Keratinocyte (primary cell): ENCODE measurements around the gene ARL3. TPM values are rescaled to one million over a fixed set of nuclear protein-coding genes. Genes with fewer than 3 reads are reported as not detected.

Experiments
- DNase-seq: peaks from one replicate; pipeline ENCODE4 v3.0.0-alpha.2; 2011; ENCODE audit warnings: low read depth, missing footprints, low spot score
- FAIRE-seq: peaks from 2 replicates; lab custom pipeline; 2011; peaks lifted over from hg19 to GRCh38; lab: Jason Lieb, UNC
- H2AFZ ChIP-seq: 2 replicates; pipeline ENCODE4 v1.6.0; 2012; ENCODE audit warnings: low read length, control low read depth, inconsistent platforms; ENCODE audit not compliant: control insufficient read depth
- H3K27ac ChIP-seq: 2 replicates; pipeline ENCODE4 v1.5.1; 2011; ENCODE audit warnings: low read length; ENCODE audit not compliant: control insufficient read depth, insufficient read depth
- H3K27me3 ChIP-seq: 3 replicates; pipeline ENCODE4 v1.6.0; 2011; ENCODE audit warnings: low read length; ENCODE audit not compliant: control insufficient read depth, insufficient read depth; ENCODE audit errors: extremely low read depth
- H3K36me3 ChIP-seq, 2 experiments: 2 replicates in 1 of 2; 3 replicates in 1 of 2; pipeline ENCODE4 v1.5.1; 2011; ENCODE audit warnings: low read length in 2 of 2, mild to moderate bottlenecking in 1 of 2; ENCODE audit not compliant: control insufficient read depth in 2 of 2, insufficient read depth in 2 of 2; ENCODE audit errors: extremely low read depth in 1 of 2
- H3K4me1 ChIP-seq: 3 replicates; pipeline ENCODE4 v1.5.1; 2011; ENCODE audit warnings: low read length; ENCODE audit not compliant: control insufficient read depth, insufficient read depth; ENCODE audit errors: extremely low read depth
- H3K4me2 ChIP-seq: 3 replicates; pipeline ENCODE4 v1.6.0; 2011; ENCODE audit warnings: low read depth, low read length; ENCODE audit not compliant: control insufficient read depth, insufficient read depth; ENCODE audit errors: extremely low read depth
- H3K4me3 ChIP-seq, 3 experiments: fragments of 200-600 bp in 1 of 3; sonication (generic) in 1 of 3; 2 replicates in 2 of 3; 3 replicates in 1 of 3; pipeline ENCODE4 v1.5.1; 2011 to 2016; ENCODE audit warnings: low read length in 3 of 3, mild to moderate bottlenecking in 3 of 3, control low read depth in 2 of 3, inconsistent platforms in 1 of 3, low read depth in 1 of 3, mixed read lengths in 1 of 3, mixed run types in 1 of 3, moderate library complexity in 1 of 3; ENCODE audit not compliant: control insufficient read depth in 2 of 3, insufficient read depth in 2 of 3; ENCODE audit errors: extremely low read depth in 1 of 3
- H3K79me2 ChIP-seq: 2 replicates; pipeline ENCODE4 v1.6.0; 2012; ENCODE audit warnings: low read length; ENCODE audit not compliant: control insufficient read depth, insufficient read depth
- H3K9ac ChIP-seq: 3 replicates; pipeline ENCODE4 v1.6.0; 2011; ENCODE audit warnings: low read length; ENCODE audit not compliant: control insufficient read depth, insufficient read depth; ENCODE audit errors: extremely low read depth
- H3K9me1 ChIP-seq: 3 replicates; pipeline ENCODE4 v1.6.0; 2011; ENCODE audit warnings: low read length; ENCODE audit not compliant: control insufficient read depth, insufficient read depth; ENCODE audit errors: extremely low read depth
- H3K9me3 ChIP-seq: 2 replicates; pipeline ENCODE4 v1.5.1; 2012; ENCODE audit warnings: low read depth, low read length; ENCODE audit not compliant: control insufficient read depth
- H4K20me1 ChIP-seq: 3 replicates; pipeline ENCODE4 v1.6.0; 2011; ENCODE audit warnings: low read length; ENCODE audit not compliant: control insufficient read depth, insufficient read depth; ENCODE audit errors: extremely low read depth
- EZH2 ChIP-seq: IDR thresholded peaks from one replicate; pipeline ENCODE4 v1.6.1; 2012; ENCODE audit warnings: inconsistent platforms, mild to moderate bottlenecking, low read length, moderate library complexity
- dilution Hi-C: fragments of 300-500 bp; cut with MboI; formaldehyde crosslinking; loops from one replicate; pipeline ENCODE4 v1.7.0; 2020; ENCODE audit warnings: low sequenced_read_pairs; ENCODE audit not compliant: extremely low pct_ligation_motif_present
- polyA plus RNA-seq, 5 experiments: library from polyadenylated mRNA; depleted of rRNA in 3 of 5; stranded (reverse) in 3 of 5; stranded (forward) in 1 of 5; unstranded in 1 of 5; fragments of >200 nt; gene quantifications; 1 replicate in 1 of 5; 2 replicates in 3 of 5; 3 replicates in 1 of 5; pipeline versions ENCODE4 v1.2.1 to v1.2.3, GENCODE V29; 2011 to 2012; ENCODE audit warnings: missing spikeins in 2 of 5, low read depth in 1 of 5, low replicate concordance in 1 of 5
- TF ChIP-seq, protein P1 (sequence below), 3 experiments: IDR thresholded peaks in 1 of 3; conservative IDR thresholded peaks in 1 of 3; optimal IDR thresholded peaks in 1 of 3; 2 replicates in 2 of 3; 3 replicates in 1 of 3; pipeline versions ENCODE3 to v1.5.1; 2011; ENCODE audit warnings: low read length in 3 of 3, mild to moderate bottlenecking in 3 of 3, moderate library complexity in 2 of 3, control low read depth in 1 of 3, inconsistent platforms in 1 of 3; ENCODE audit not compliant: insufficient read depth in 2 of 3; ENCODE audit errors: extremely low read depth in 1 of 3

The ARL3 gene
- polyA plus RNA-seq, 1 donor (not counting 4 experiments of a cell fraction or from before 2014, with no cell fraction given) = 10.7 TPM

DNA sequence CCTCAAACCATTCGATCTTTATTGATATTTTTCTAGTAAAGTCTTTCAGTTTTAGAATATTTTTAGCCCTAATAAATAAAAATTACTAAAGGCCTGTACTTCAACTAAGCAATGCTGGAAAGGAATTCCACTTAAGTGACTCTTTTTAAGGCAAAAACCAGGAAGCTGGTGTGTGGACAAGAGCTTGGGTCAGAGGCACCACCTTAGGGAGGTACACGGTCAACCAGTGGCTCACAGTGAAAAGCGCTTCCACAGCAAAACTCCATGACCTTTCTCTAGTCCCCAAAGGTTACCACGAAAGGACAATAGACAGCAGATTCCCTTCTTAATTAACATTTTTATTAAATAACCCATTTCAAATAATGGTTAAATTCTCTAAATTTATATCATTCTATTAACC lies 31.2 kb downstream of the ARL3 start:
- H3K79me2 ChIP-seq = no peaks in the 10 kb centered on the region
- no peak overlapping the region for H2AFZ ChIP-seq
- TF ChIP-seq, protein P1, sequence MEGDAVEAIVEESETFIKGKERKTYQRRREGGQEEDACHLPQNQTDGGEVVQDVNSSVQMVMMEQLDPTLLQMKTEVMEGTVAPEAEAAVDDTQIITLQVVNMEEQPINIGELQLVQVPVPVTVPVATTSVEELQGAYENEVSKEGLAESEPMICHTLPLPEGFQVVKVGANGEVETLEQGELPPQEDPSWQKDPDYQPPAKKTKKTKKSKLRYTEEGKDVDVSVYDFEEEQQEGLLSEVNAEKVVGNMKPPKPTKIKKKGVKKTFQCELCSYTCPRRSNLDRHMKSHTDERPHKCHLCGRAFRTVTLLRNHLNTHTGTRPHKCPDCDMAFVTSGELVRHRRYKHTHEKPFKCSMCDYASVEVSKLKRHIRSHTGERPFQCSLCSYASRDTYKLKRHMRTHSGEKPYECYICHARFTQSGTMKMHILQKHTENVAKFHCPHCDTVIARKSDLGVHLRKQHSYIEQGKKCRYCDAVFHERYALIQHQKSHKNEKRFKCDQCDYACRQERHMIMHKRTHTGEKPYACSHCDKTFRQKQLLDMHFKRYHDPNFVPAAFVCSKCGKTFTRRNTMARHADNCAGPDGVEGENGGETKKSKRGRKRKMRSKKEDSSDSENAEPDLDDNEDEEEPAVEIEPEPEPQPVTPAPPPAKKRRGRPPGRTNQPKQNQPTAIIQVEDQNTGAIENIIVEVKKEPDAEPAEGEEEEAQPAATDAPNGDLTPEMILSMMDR (optimal IDR thresholded peaks at IDR 0.05 in 1 of 3, IDR thresholded peaks at IDR 0.05 in 1 of 3, conservative IDR thresholded peaks at IDR 0.05 in 1 of 3; ENCODE audit: extremely low read depth in 1 of 3, insufficient read depth in 2 of 3, low read length in 3 of 3) = no peak
- no peak for TF ChIP-seq EZH2
- no peak for FAIRE-seq
- no peaks in the 10 kb centered on the region for H3K27me3 ChIP-seq
- no peaks in the 10 kb centered on the region for H3K4me1 ChIP-seq
- H3K36me3 ChIP-seq = peaks cover 3 to 4% of the 10 kb centered on the region in 2 experiments
- dilution Hi-C loops = no loop called here
- H4K20me1 ChIP-seq = no peaks in the 10 kb centered on the region
- H3K27ac ChIP-seq = no peak overlapping the region
- no peak overlapping the region for H3K9ac ChIP-seq
- no peak for DNase-seq
- no peaks in the 10 kb centered on the region for H3K9me1 ChIP-seq
- H3K4me3 ChIP-seq = no peak overlapping the region
- H3K4me2 ChIP-seq = no peak overlapping the region
- H3K9me3 ChIP-seq = no peaks in the 10 kb centered on the region

DNA sequence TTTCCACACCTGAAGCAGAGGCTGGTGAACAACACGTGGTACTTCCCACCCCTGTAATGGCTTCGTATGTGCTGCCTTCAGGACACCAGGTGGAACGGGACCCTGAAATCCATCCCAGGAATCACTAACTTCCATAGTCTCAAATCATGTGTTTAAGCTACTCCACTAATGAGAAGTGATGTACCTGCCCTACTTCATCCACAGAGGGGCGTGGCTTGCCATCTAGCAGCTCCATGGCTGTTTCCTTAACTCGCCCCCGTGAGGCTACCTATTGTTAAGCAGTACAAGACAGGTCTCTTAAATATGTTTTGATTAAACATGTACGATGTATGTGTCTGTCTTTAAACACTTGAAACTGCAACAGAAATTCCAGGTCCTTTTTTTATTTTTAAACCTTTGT lies 31.8 kb downstream of the ARL3 start:
- no peak for TF ChIP-seq EZH2
- TF ChIP-seq, protein P1 (optimal IDR thresholded peaks at IDR 0.05 in 1 of 3, IDR thresholded peaks at IDR 0.05 in 1 of 3, conservative IDR thresholded peaks at IDR 0.05 in 1 of 3; ENCODE audit: extremely low read depth in 1 of 3, insufficient read depth in 2 of 3, low read length in 3 of 3) = no peak
- dilution Hi-C loops = no loop called here
- FAIRE-seq (no peak), DNase-seq (no peak)
- Histone ChIP-seq H3K9me1 (no peaks in the 10 kb centered on the region), H2AFZ (no peak overlapping the region), H3K4me3 (no peak overlapping the region), H3K4me2 (no peak overlapping the region), H4K20me1 (no peaks in the 10 kb centered on the region), H3K4me1 (no peaks in the 10 kb centered on the region), H3K36me3 (peaks cover 3 to 4% of the 10 kb centered on the region in 2 experiments), H3K79me2 (no peaks in the 10 kb centered on the region), H3K27me3 (no peaks in the 10 kb centered on the region), H3K27ac (no peak overlapping the region), H3K9me3 (no peaks in the 10 kb centered on the region), H3K9ac (no peak overlapping the region)
